PC-9 (cell line): ENCODE results near the gene HOXB3. TPM values are rescaled to one million over a fixed set of nuclear protein-coding genes. Genes with fewer than 3 reads are reported as not detected.

Source experiments
- BruUV-seq: library from RNA; stranded (reverse); fragments of 400-500 nt; replicated peaks from 2 replicates; lab custom pipeline; 2021; lab: Mats Ljungman, UMichigan
- CTCF ChIA-PET: fragments of 300-600 bp; sonication (Branson Sonifier 250); formaldehyde crosslinking; loops from one replicate; lab custom pipeline; 2022; ENCODE audit warnings: antibody characterized with exemption; lab: Charles Lee
- POLR2A ChIA-PET: fragments of 300-600 bp; sonication (Branson Sonifier 250); formaldehyde crosslinking; loops from one replicate; lab custom pipeline; 2022; ENCODE audit warnings: antibody characterized with exemption; ENCODE audit not compliant: unreplicated experiment; lab: Charles Lee
- DNase-seq, 2 experiments: peaks; one replicate each; pipeline versions ENCODE4 v3.0.0 to v3.0.0-alpha.2; 2015 to 2022; ENCODE audit warnings: mixed read lengths in 1 of 2
- H2AFZ ChIP-seq: fragments of 200-600 bp; sonication (generic); 2 replicates; pipeline ENCODE4 v1.8.1; 2017; ENCODE audit warnings: antibody characterized with exemption
- H3F3A ChIP-seq: fragments of 200-600 bp; sonication (generic); 2 replicates; pipeline ENCODE4 v1.8.1; 2017; ENCODE audit warnings: antibody characterized with exemption, mild to moderate bottlenecking, low read depth; ENCODE audit not compliant: insufficient read depth
- H3K27ac ChIP-seq: fragments of 200-600 bp; sonication (generic); 2 replicates; pipeline ENCODE4 v1.6.1; 2016; ENCODE audit warnings: mixed run types
- H3K27me3 ChIP-seq: fragments of 200-600 bp; sonication (generic); 2 replicates; pipeline ENCODE4 v1.6.1; 2016; ENCODE audit warnings: low read depth, mixed run types; ENCODE audit not compliant: insufficient read depth
- H3K36me3 ChIP-seq: fragments of 200-600 bp; sonication (generic); 2 replicates; pipeline ENCODE4 v1.6.1; 2016; ENCODE audit warnings: low read depth, mixed run types
- H3K4me1 ChIP-seq: fragments of 200-600 bp; sonication (generic); replicated peaks from 2 replicates; pipeline ENCODE4 v1.6.1; 2016; ENCODE audit warnings: mixed run types; ENCODE audit not compliant: insufficient read depth
- H3K4me2 ChIP-seq: fragments of 200-600 bp; sonication (generic); 2 replicates; pipeline ENCODE4 v1.6.1; 2017; ENCODE audit warnings: mixed run types
- H3K4me3 ChIP-seq: fragments of 200-600 bp; sonication (generic); 2 replicates; pipeline ENCODE4 v1.6.1; 2016; ENCODE audit warnings: mixed run types
- H3K79me2 ChIP-seq: fragments of 200-600 bp; sonication (generic); 2 replicates; pipeline ENCODE4 v1.6.1; 2017; ENCODE audit warnings: low read depth, mixed run types
- H3K9me2 ChIP-seq: fragments of 200-600 bp; sonication (generic); 2 replicates; pipeline ENCODE4 v1.8.1; 2017; ENCODE audit warnings: mild to moderate bottlenecking; ENCODE audit not compliant: insufficient read depth
- H3K9me3 ChIP-seq: fragments of 200-600 bp; sonication (generic); 2 replicates; pipeline ENCODE4 v1.8.1; 2016; ENCODE audit warnings: low read depth; ENCODE audit not compliant: insufficient read depth
- H4K20me1 ChIP-seq: fragments of 200-600 bp; sonication (generic); 2 replicates; pipeline ENCODE4 v1.8.1; 2017; ENCODE audit not compliant: insufficient read depth
- EZH2 ChIP-seq: fragments of 200-600 bp; sonication (generic); IDR thresholded peaks from 2 replicates; pipeline ENCODE4 v1.8.0; 2017; ENCODE audit warnings: antibody characterized with exemption, low read depth
- intact Hi-C: fragments of 100-400 bp; cut with micrococcal nuclease; formaldehyde crosslinking; loops from one replicate; pipeline ENCODE4 v1.10.0; 2022; ENCODE audit not compliant: unreplicated experiment
- total RNA-seq: library from RNA; stranded (reverse); gene quantifications from 2 replicates; pipeline ENCODE4 v1.2.3, GENCODE V29; 2021
- TF ChIP-seq, protein P1 (sequence below): fragments of 200-600 bp; sonication (generic); conservative IDR thresholded peaks from 2 replicates; pipeline ENCODE4 v1.6.1; 2017; ENCODE audit warnings: mixed run types, antibody characterized with exemption, mild to moderate bottlenecking, moderate library complexity

HOXB3 gene
- total RNA-seq, 1 experiment from 2014 or later: 19.1 TPM

DNA sequence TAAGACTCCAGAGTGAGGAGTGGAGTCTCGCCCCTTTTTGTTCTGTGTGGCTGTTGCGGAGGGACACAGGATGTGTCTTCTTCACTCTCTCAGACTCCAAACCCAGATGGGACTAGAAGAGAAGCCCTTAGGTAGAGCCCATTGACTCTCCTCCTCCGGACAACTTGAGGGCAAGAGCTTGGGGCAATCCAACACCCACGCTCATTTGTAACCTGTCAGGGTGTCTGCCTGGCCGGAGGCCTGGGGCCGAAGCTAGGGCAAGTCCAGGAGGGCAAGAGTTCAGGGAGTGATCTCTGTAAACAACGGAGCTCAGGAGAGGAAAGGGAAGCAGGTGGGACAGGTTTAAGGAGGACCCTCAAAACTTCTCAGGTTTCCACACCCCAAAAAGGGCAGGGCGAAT lies 57.8 kb downstream of the HOXB3 start:
- no peaks in the 10 kb centered on the region for H4K20me1 ChIP-seq
- intact Hi-C loops: no loop called here
- no peak for DNase-seq
- no peak overlapping the region for H3K27ac ChIP-seq
- H3K9me3 ChIP-seq: no peaks in the 10 kb centered on the region
- no peak overlapping the region for H3K4me3 ChIP-seq
- H3K79me2 ChIP-seq: no peaks in the 10 kb centered on the region
- H3K4me2 ChIP-seq: no peak overlapping the region
- peaks cover 4% of the 10 kb centered on the region; the same call in 1 of the 2 replicates for H3F3A ChIP-seq
- H3K4me1 ChIP-seq: 0 out of 2 replicates have a peak, but pooled peaks cover 9% of the 10 kb centered on the region
- H3K9me2 ChIP-seq: no peaks in the 10 kb centered on the region
- TF ChIP-seq, protein P1, sequence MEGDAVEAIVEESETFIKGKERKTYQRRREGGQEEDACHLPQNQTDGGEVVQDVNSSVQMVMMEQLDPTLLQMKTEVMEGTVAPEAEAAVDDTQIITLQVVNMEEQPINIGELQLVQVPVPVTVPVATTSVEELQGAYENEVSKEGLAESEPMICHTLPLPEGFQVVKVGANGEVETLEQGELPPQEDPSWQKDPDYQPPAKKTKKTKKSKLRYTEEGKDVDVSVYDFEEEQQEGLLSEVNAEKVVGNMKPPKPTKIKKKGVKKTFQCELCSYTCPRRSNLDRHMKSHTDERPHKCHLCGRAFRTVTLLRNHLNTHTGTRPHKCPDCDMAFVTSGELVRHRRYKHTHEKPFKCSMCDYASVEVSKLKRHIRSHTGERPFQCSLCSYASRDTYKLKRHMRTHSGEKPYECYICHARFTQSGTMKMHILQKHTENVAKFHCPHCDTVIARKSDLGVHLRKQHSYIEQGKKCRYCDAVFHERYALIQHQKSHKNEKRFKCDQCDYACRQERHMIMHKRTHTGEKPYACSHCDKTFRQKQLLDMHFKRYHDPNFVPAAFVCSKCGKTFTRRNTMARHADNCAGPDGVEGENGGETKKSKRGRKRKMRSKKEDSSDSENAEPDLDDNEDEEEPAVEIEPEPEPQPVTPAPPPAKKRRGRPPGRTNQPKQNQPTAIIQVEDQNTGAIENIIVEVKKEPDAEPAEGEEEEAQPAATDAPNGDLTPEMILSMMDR: no peak
- no peak for TF ChIP-seq EZH2
- no peaks in the 10 kb centered on the region for H3K27me3 ChIP-seq
- no peak overlapping the region for H2AFZ ChIP-seq
- ChIA-PET POLR2A (no interaction called here), CTCF (no interaction called here)
- no TSS peak for BruUV-seq
- no peaks in the 10 kb centered on the region for H3K36me3 ChIP-seq

DNA sequence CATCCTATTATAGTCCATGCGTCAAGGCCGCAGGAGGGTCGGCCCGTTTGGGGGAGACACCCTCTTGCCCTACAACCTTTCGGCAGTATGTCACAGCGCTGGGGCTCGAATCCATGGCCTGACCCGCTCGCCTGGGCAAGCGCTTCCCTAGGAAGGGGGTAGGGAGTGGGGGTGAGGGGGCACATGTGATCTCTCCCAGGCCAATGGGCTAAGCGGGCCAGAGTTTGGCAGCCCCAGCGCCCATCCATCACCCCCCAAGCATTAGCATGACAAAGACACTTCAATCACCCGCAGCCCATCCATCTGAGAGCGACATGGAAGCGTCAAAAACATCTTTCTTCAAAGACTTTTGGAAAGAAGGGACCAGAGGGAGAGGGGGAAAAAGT lies 59.2 kb downstream of the HOXB3 start, which contains the start of gene HOXB1:
HOXB1 (minus strand) TSS at position 125 of the 386 bp plus-strand sequence; CDS start at position 18, 107 bp downstream.
- Histone ChIP-seq H3K79me2 (no peaks in the 10 kb centered on the region), H3K27me3 (no peaks in the 10 kb centered on the region), H3F3A (peaks cover 4% of the 10 kb centered on the region; the same call in 1 of the 2 replicates), H3K4me3 (no peak within 1 kb of the TSS), H3K36me3 (no peaks in the 10 kb centered on the region), H3K4me2 (no peak within 1 kb of the TSS), H3K9me2 (no peaks in the 10 kb centered on the region), H3K4me1 (no peaks in the 10 kb centered on the region), H4K20me1 (no peaks in the 10 kb centered on the region), H3K9me3 (no peaks in the 10 kb centered on the region), H3K27ac (no peak within 1 kb of the TSS), H2AFZ (no peak within 1 kb of the TSS)
- intact Hi-C loops: no loop called here
- CTCF ChIA-PET: no interaction called here
- no TSS peak for BruUV-seq
- TF ChIP-seq EZH2: no peak
- TF ChIP-seq, protein P1: no peak
- no peak for DNase-seq
- POLR2A ChIA-PET: no interaction called here

DNA sequence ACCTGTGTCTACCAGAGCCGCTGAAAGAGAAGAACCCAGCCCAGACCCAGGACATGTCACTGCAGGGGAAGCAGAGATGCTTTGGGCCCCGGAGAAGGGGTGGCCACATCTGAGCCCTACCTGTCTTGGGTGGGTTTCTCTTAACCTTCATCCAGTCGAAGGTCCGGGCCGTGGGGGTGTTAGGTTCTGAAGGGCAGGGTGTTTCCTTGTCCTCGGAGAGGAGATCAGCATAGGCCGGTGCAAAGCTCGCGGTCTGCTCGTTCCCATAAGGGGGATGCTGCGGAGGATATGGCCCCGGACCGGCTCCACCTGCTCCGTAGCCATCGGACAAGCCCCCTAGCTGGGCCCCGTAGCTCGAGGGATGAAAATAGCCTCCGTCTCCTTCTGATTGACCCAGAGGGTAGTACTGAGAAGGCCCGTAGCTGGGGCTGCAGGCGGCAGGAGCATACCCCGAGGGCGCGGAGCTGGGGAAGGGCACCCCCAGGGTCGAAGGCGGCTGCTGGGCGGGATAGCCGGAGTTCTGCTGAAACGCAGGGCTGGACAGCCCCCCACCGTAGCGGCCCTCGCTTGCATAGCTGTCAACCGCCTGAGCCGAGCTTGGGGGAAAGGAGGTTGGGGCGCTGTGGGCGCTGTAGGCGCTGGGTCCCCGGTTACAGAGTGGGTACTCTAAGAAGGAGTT lies 59.7 kb downstream of the HOXB3 start:
- Histone ChIP-seq H4K20me1 (no peaks in the 10 kb centered on the region), H3K79me2 (no peaks in the 10 kb centered on the region), H3K27me3 (no peaks in the 10 kb centered on the region), H3K4me3 (no peak overlapping the region), H3K27ac (no peak overlapping the region), H3K36me3 (no peaks in the 10 kb centered on the region), H3F3A (peaks cover 4% of the 10 kb centered on the region; the same call in 1 of the 2 replicates), H3K9me2 (no peaks in the 10 kb centered on the region), H3K4me1 (no peaks in the 10 kb centered on the region), H3K9me3 (no peaks in the 10 kb centered on the region), H2AFZ (no peak overlapping the region), H3K4me2 (no peak overlapping the region)
- ChIA-PET POLR2A (no interaction called here), CTCF (no interaction called here)
- BruUV-seq: no TSS peak
- intact Hi-C loops: no loop called here
- TF ChIP-seq, protein P1: no peak
- TF ChIP-seq EZH2: no peak
- no peak for DNase-seq
